ENCODE data around the gene C11orf98. TPM values are rescaled to one million over a fixed set of nuclear protein-coding genes. Genes with fewer than 3 reads are reported as not detected.

C11orf98 gene
- total and polyA plus RNA-seq, 2 of the 13 experiments (the other 11 are each of a cell fraction or from before 2014, with no cell fraction given), result 30.4 to 91.8 TPM

- peak; percentile 33; the same call in 1 of the 2 replicates for TF ChIP-seq UBTF (CRISPR knock-in tag; IDR thresholded peaks at IDR 0.05)
- 0 out of 2 replicates have a peak, but pooled peaks have one; percentile 12 for TF ChIP-seq SMAD9 (CRISPR knock-in tag; IDR thresholded peaks at IDR 0.05)
- TF ChIP-seq FOXM1 (CRISPR knock-in tag; IDR thresholded peaks at IDR 0.05), result no peak
- no peak for TF ChIP-seq SKI (IDR thresholded peaks at IDR 0.05; ENCODE audit: partially characterized antibody)
- no peak for TF ChIP-seq ETS1 (CRISPR knock-in tag; IDR thresholded peaks at IDR 0.05)
- 0 out of 2 replicates have a peak, but pooled peaks have one; percentile 28 for TF ChIP-seq ZSCAN29 (CRISPR knock-in tag; conservative IDR thresholded peaks at IDR 0.05)
- no peak for TF ChIP-seq ZNF609 (CRISPR knock-in tag; IDR thresholded peaks at IDR 0.05; ENCODE audit: borderline replicate concordance)
- TF ChIP-seq DNMT1 (CRISPR knock-in tag; IDR thresholded peaks at IDR 0.05), result no peak
- no peak for TF ChIP-seq ZNF704 (CRISPR knock-in tag; IDR thresholded peaks at IDR 0.05; ENCODE audit: borderline replicate concordance)
- TF ChIP-seq E2F1 (CRISPR knock-in tag; IDR thresholded peaks at IDR 0.05), result 0 out of 2 replicates have a peak, but pooled peaks have one; percentile 24
- no peak for TF ChIP-seq TBL1XR1 (IDR thresholded peaks at IDR 0.05; ENCODE audit: borderline replicate concordance, low read length, partially characterized antibody)
- TF ChIP-seq ZNF562 (CRISPR knock-in tag; IDR thresholded peaks at IDR 0.05; ENCODE audit: borderline replicate concordance), result no peak
- TF ChIP-seq FOXO4 (CRISPR knock-in tag; conservative IDR thresholded peaks at IDR 0.05), result no peak
- no peak for TF ChIP-seq KLF15 (CRISPR knock-in tag; IDR thresholded peaks at IDR 0.05; ENCODE audit: borderline replicate concordance)
- no peak for TF ChIP-seq SATB2 (CRISPR knock-in tag; IDR thresholded peaks at IDR 0.05)
- TF ChIP-seq ZBTB42 (CRISPR knock-in tag; IDR thresholded peaks at IDR 0.05), result no peak
These were observed 719 bp upstream of the C11orf98 start (continued) for GRCh38 chr11:62665599-62666258.

Data from HepG2 (cell line).